Renal pelvis (tissue), 4 donors: Measurements from ENCODE around the gene ZNRF1. TPM values are rescaled to one million over a fixed set of nuclear protein-coding genes. Genes with fewer than 3 reads are reported as not detected.

ENCODE experiments used
- DNase-seq: peaks from one replicate; pipeline ENCODE4 v3.0.0-alpha.2; 2013
- polyA plus RNA-seq, 3 donors: library from polyadenylated mRNA; unstranded; fragments of 120-200 nt; gene quantifications; one replicate each; pipeline ENCODE4 v1.2.1, GENCODE V29; 2013; ENCODE audit not compliant: insufficient read length in 3 of 3

Gene ZNRF1
- polyA plus RNA-seq, 3 donors = 29.4 to 37.3 (median 34.9) TPM

GRCh38 chr16:75095204-75095621, 96.4 kb downstream of the ZNRF1 start:
- no peak for DNase-seq

- DNase-seq = peak; percentile 35
Measured at GRCh38 chr16:75096656-75097055, 97.8 kb downstream of the ZNRF1 start.

- no peak for DNase-seq
Measured at GRCh38 chr16:75097191-75097761, 98.5 kb downstream of the ZNRF1 start.

- no peak for DNase-seq
Measured at GRCh38 chr16:75097941-75098901, 99.4 kb downstream of the ZNRF1 start.

GRCh38 chr16:75099075-75099667, 100.3 kb downstream of the ZNRF1 start:
- DNase-seq = no peak

- DNase-seq = no peak
Measured at GRCh38 chr16:75099738-75100602, 101.1 kb downstream of the ZNRF1 start.

GRCh38 chr16:75100603-75100990, 101.8 kb downstream of the ZNRF1 start:
- no peak for DNase-seq

GRCh38 chr16:75101635-75102034, 102.8 kb downstream of the ZNRF1 start:
- no peak for DNase-seq

- no peak for DNase-seq
Measured at GRCh38 chr16:75102595-75102994, 103.8 kb downstream of the ZNRF1 start.

GRCh38 chr16:75103994-75104393, 105.2 kb downstream of the ZNRF1 start:
- DNase-seq = no peak

GRCh38 chr16:75104836-75105235, 106.0 kb downstream of the ZNRF1 start:
- DNase-seq = no peak

GRCh38 chr16:75105306-75106061, 106.7 kb downstream of the ZNRF1 start:
- no peak for DNase-seq

- DNase-seq = no peak
Measured at GRCh38 chr16:75106351-75107274, 107.8 kb downstream of the ZNRF1 start.

- DNase-seq = no peak
Measured at GRCh38 chr16:75107505-75107904, 108.7 kb downstream of the ZNRF1 start.

- peak; percentile 81 for DNase-seq
Measured at GRCh38 chr16:75108792-75109731, 110.2 kb downstream of the ZNRF1 start.

- DNase-seq = no peak
Measured at GRCh38 chr16:75109732-75110243, 111.0 kb downstream of the ZNRF1 start.

GRCh38 chr16:75110637-75111513, 112.1 kb downstream of the ZNRF1 start:
- peak; percentile 88 for DNase-seq
